ENCODE measurements around the gene RBBP8.

GRCh38 chr18:22980394-22980793, 47.3 kb downstream of the RBBP8 start:
- TF ChIP-seq REST (IDR thresholded peaks at IDR 0.05; ENCODE audit: low read depth) (no peak), TAF1 (IDR thresholded peaks at IDR 0.05; ENCODE audit: low read depth) (no peak)
